Smooth muscle cell (in vitro differentiated cells): ENCODE data around the gene SLC35A2. TPM values are rescaled to one million over a fixed set of nuclear protein-coding genes. Genes with fewer than 3 reads are reported as not detected.

Source experiments
- DNase-seq: peaks from one replicate; lab custom pipeline; 2025; ENCODE audit not compliant: unreplicated experiment; lab: John Stamatoyannopoulos, UW
- H2AFZ ChIP-seq: fragments of 200-600 bp; sonication (generic); 2 replicates; pipeline ENCODE4 v1.6.0; 2016; ENCODE audit warnings: antibody characterized with exemption, low read depth, mild to moderate bottlenecking
- H3F3A ChIP-seq: fragments of 200-600 bp; sonication (generic); 2 replicates; pipeline ENCODE4 v1.6.0; 2017; ENCODE audit warnings: antibody characterized with exemption, low read depth
- H3K27ac ChIP-seq: fragments of 200-600 bp; sonication (generic); 2 replicates; pipeline ENCODE4 v1.5.1; 2016; ENCODE audit warnings: low read depth, mild to moderate bottlenecking
- H3K27me3 ChIP-seq: fragments of 200-600 bp; sonication (generic); 2 replicates; pipeline ENCODE4 v1.6.1; 2016; ENCODE audit warnings: low read depth, mild to moderate bottlenecking
- H3K36me3 ChIP-seq: fragments of 200-600 bp; sonication (generic); 2 replicates; pipeline ENCODE4 v1.5.1; 2016; ENCODE audit warnings: low read depth
- H3K4me1 ChIP-seq: fragments of 200-600 bp; sonication (generic); 2 replicates; pipeline ENCODE4 v1.5.1; 2016; ENCODE audit warnings: low read depth
- H3K4me2 ChIP-seq: fragments of 200-600 bp; sonication (generic); 2 replicates; pipeline ENCODE4 v1.6.0; 2016; ENCODE audit warnings: mild to moderate bottlenecking
- H3K4me3 ChIP-seq: fragments of 200-600 bp; sonication (generic); 2 replicates; pipeline ENCODE4 v1.5.1; 2016; ENCODE audit warnings: mild to moderate bottlenecking
- H3K79me2 ChIP-seq: fragments of 200-600 bp; sonication (generic); 2 replicates; pipeline ENCODE4 v1.6.0; 2016; ENCODE audit warnings: low read depth, mild to moderate bottlenecking
- H3K9ac ChIP-seq: fragments of 200-600 bp; sonication (generic); 2 replicates; pipeline ENCODE4 v1.6.0; 2016; ENCODE audit warnings: low read depth
- H3K9me3 ChIP-seq: fragments of 200-600 bp; sonication (generic); replicated peaks from 2 replicates; pipeline ENCODE4 v1.5.1; 2016; ENCODE audit warnings: low read depth
- H4K20me1 ChIP-seq: fragments of 200-600 bp; sonication (generic); 2 replicates; pipeline ENCODE4 v1.6.0; 2016; ENCODE audit warnings: low read depth
- WGBS: methylation state at CpG from one replicate; pipeline ENCODE4 v1.1.7; 2016; ENCODE audit warnings: low lambda C conversion rate; 5-methylcytosine and 5-hydroxymethylcytosine counted together
- polyA plus RNA-seq: library from polyadenylated mRNA; unstranded; fragments of >200 nt; fragmentation: Nextera tagmentation; extraction: Ambion mirVana; gene quantifications from 2 replicates; pipeline ENCODE4 v1.2.1, GENCODE V29; 2016
- total RNA-seq: library from RNA; depleted of rRNA; stranded (reverse); fragments of >200 nt; gene quantifications from 2 replicates; pipeline ENCODE4 v1.2.3, GENCODE V29; 2014
- TF ChIP-seq, protein P1 (sequence below): fragments of 200-600 bp; sonication (generic); IDR thresholded peaks from 2 replicates; pipeline ENCODE4 v1.5.1; 2017; ENCODE audit warnings: borderline replicate concordance, mild to moderate bottlenecking, antibody characterized with exemption; ENCODE audit not compliant: insufficient read depth, poor library complexity, severe bottlenecking

Gene SLC35A2
- total and polyA plus RNA-seq, 2 experiments from 2014 or later = 72.0 to 98.2 TPM

DNA sequence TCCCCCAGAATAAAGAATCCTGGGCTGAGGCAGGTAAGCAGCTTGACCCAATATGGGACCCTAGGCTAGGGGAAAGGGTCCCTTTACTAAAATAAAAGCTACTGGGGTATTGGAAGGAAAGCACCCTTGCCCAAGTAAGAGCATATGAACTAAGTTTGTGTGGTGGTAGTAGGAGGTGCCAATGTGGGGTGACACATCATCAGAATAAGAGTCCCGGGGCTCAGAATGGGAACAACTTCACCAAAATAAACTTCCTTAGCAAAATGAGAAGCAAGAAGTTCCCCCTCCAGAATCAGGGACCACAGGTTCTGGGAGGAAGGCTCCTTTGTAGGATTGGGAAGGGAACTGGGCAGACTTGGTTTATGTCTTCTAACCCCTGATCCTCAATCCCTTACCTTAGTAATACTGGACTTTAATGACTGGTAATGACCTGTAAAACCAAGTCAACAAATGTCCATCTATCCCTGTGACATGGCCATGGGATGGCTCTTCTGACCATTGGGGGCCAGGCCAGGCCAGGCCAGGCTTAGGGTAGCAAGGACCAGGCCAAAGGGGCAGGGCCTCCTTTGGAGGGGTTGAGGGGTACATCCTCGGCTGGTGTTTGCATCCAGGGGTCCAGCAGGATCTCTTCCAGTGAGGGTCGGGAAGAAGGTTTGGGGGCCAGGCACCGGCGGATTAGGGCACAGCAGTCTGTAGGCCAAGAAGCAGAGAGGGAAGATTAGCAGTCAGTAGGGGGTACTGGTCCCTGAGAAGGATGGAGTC lies 2.3 kb upstream of the SLC35A2 start:
- H3K4me3 ChIP-seq = no peak overlapping the region
- no peak for DNase-seq
- no peak overlapping the region for H3K4me2 ChIP-seq
- H3K36me3 ChIP-seq = no peaks in the 10 kb centered on the region
- peaks cover 3% of the 10 kb centered on the region for H3K4me1 ChIP-seq
- 89% methylated on average over 5 of the region's 5 CpGs for WGBS
- peaks cover 5% of the 10 kb centered on the region for H4K20me1 ChIP-seq
- no peak overlapping the region for H3K27ac ChIP-seq
- H3F3A ChIP-seq = no peaks in the 10 kb centered on the region
- no peaks in the 10 kb centered on the region for H3K27me3 ChIP-seq
- TF ChIP-seq, protein P1, sequence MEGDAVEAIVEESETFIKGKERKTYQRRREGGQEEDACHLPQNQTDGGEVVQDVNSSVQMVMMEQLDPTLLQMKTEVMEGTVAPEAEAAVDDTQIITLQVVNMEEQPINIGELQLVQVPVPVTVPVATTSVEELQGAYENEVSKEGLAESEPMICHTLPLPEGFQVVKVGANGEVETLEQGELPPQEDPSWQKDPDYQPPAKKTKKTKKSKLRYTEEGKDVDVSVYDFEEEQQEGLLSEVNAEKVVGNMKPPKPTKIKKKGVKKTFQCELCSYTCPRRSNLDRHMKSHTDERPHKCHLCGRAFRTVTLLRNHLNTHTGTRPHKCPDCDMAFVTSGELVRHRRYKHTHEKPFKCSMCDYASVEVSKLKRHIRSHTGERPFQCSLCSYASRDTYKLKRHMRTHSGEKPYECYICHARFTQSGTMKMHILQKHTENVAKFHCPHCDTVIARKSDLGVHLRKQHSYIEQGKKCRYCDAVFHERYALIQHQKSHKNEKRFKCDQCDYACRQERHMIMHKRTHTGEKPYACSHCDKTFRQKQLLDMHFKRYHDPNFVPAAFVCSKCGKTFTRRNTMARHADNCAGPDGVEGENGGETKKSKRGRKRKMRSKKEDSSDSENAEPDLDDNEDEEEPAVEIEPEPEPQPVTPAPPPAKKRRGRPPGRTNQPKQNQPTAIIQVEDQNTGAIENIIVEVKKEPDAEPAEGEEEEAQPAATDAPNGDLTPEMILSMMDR = no peak
- no peak overlapping the region for H3K9ac ChIP-seq
- peaks cover 26% of the 10 kb centered on the region for H3K79me2 ChIP-seq
- H2AFZ ChIP-seq = no peak overlapping the region
- H3K9me3 ChIP-seq = no peaks in the 10 kb centered on the region

DNA sequence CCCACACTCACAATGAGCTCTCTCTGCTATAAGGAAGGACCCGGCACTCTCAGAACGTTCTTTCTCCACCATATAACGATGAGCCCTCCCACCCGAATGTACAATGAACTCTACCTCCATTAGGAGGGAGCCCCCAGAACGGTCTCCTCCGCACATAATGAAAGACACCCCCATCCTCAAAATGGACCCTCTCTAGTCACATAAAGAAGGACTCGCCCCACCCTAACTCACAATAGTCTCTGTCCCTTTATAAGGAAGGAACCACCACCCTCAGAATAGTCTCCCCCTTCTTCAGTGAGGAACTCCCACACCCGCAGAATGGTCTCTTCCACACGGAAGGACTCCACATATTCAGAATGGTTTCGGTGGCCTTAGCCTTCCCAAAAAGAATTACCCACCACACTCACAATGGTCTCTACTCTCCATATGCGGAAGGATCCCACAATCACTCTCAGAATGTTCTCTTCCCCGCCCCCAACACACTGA lies 477 bp downstream of the SLC35A2 start:
- Histone ChIP-seq H3K4me1 (peaks cover 3% of the 10 kb centered on the region), H3K4me2 (peak overlapping the region; percentile 93), H3K9ac (peak overlapping the region; percentile 94), H3K27ac (peak overlapping the region; percentile 86), H3K79me2 (peaks cover 32% of the 10 kb centered on the region), H3K9me3 (no peaks in the 10 kb centered on the region), H3F3A (no peaks in the 10 kb centered on the region), H3K4me3 (peak overlapping the region; percentile 68), H3K36me3 (no peaks in the 10 kb centered on the region), H4K20me1 (peaks cover 21% of the 10 kb centered on the region), H3K27me3 (no peaks in the 10 kb centered on the region), H2AFZ (no peak overlapping the region)
- no peak for DNase-seq
- TF ChIP-seq, protein P1 = no peak
- WGBS = 28% methylated on average over 12 of the region's 12 CpGs

DNA sequence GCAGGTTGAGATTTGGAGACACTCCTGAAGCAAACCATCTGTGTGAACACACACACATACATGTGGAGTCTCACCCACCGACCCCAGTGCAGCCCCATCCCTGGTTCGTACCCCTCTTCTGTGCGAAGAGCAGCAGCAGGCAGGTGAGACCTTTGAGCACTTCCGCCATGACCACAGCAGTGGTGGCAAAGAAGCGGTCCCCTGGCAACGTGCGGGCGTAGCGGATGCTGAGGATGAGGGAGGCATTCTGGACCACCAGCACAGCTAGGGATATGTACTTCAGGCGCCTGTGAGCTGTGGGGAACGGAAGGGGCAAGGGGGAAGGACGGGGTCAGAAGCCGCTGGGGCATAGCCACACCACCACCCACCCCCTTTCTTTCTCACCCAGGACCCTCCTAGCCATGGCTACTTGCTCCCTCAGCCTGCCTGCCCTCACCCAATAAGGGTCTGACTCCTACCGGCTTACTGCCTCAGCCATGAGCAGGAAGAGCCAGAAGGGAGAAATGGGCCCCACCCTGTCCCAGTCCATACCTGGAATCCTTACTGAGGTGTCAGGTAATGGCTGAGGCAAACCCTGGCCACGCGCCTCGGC lies 1.6 kb downstream of the SLC35A2 start:
- H3F3A ChIP-seq = no peaks in the 10 kb centered on the region
- H2AFZ ChIP-seq = no peak overlapping the region
- H3K4me3 ChIP-seq = peak overlapping the region; percentile 68
- peaks cover 32% of the 10 kb centered on the region for H3K79me2 ChIP-seq
- H3K36me3 ChIP-seq = no peaks in the 10 kb centered on the region
- no peak for DNase-seq
- H3K9me3 ChIP-seq = no peaks in the 10 kb centered on the region
- H3K4me1 ChIP-seq = peaks cover 3% of the 10 kb centered on the region
- H3K27ac ChIP-seq = no peak overlapping the region
- peak overlapping the region; percentile 93 for H3K4me2 ChIP-seq
- WGBS = 89% methylated on average over 17 of the region's 17 CpGs
- TF ChIP-seq, protein P1 = no peak
- no peaks in the 10 kb centered on the region for H3K27me3 ChIP-seq
- H3K9ac ChIP-seq = no peak overlapping the region
- peaks cover 29% of the 10 kb centered on the region for H4K20me1 ChIP-seq

DNA sequence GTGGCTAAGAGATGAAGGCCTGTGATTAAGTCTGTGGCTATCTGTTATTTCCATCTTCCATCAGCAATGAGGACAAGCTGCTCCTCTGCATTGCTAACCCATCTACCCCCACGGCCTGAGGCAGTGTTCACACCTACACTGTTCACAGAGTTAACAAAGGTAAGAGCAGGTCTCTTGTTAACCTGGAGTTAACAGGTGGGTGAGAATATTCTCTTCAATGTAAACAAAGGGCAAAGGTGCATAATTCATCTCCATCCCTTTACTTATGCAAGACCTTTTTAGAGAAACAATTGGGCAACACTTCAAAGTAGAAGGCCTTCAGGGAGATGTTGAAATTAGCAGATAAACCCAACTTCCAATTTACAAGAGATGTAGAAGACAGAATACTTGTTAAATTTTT lies 2.8 kb downstream of the SLC35A2 start:
- DNase-seq = no peak
- TF ChIP-seq, protein P1 = no peak
- Histone ChIP-seq H3K27me3 (no peaks in the 10 kb centered on the region), H3K36me3 (no peaks in the 10 kb centered on the region), H3K9me3 (no peaks in the 10 kb centered on the region), H3K9ac (no peak overlapping the region), H3F3A (no peaks in the 10 kb centered on the region), H3K4me2 (no peak overlapping the region), H3K4me1 (peaks cover 3% of the 10 kb centered on the region), H2AFZ (no peak overlapping the region), H3K79me2 (peaks cover 32% of the 10 kb centered on the region), H3K4me3 (no peak overlapping the region), H4K20me1 (peaks cover 41% of the 10 kb centered on the region), H3K27ac (no peak overlapping the region)
- WGBS = 85% methylated on average over 1 of the region's 1 CpG
